Neural cell (in vitro differentiated cells): ENCODE measurements around the gene STARD9. TPM values are rescaled to one million over a fixed set of nuclear protein-coding genes. Genes with fewer than 3 reads are reported as not detected.

Experiments
- H2AFZ ChIP-seq: fragments of 200-600, 300-800 bp; sonication (generic), shearing (Covaris generic); 2 replicates; pipeline ENCODE4 v1.6.0; 2014; ENCODE audit warnings: low read depth, mild to moderate bottlenecking, antibody characterized with exemption, low read length, moderate library complexity
- H3F3A ChIP-seq: fragments of 200-600 bp; shearing (Covaris generic); 2 replicates; pipeline ENCODE4 v1.6.1; 2016; ENCODE audit warnings: mild to moderate bottlenecking, moderate library complexity, mixed read lengths, antibody characterized with exemption, low read length; ENCODE audit not compliant: insufficient read depth, poor library complexity, severe bottlenecking
- H3K27ac ChIP-seq: fragments of 200-600, 300-800 bp; sonication (generic), shearing (Covaris generic); 2 replicates; pipeline ENCODE4 v1.5.1; 2014; ENCODE audit warnings: mild to moderate bottlenecking, low read length, moderate library complexity
- H3K27me3 ChIP-seq: fragments of 300-800, 200-600 bp; sonication (generic), shearing (Covaris generic); 2 replicates; pipeline ENCODE4 v1.6.0; 2014; ENCODE audit warnings: mild to moderate bottlenecking, low read depth, low read length, moderate library complexity; ENCODE audit not compliant: insufficient read depth
- H3K36me3 ChIP-seq: fragments of 300-800, 200-600 bp; sonication (generic), shearing (Covaris generic); 2 replicates; pipeline ENCODE4 v1.5.1; 2014; ENCODE audit warnings: mild to moderate bottlenecking, antibody characterized with exemption, low read length, moderate library complexity; ENCODE audit not compliant: insufficient read depth
- H3K4me2 ChIP-seq: fragments of 300-800, 200-600 bp; sonication (generic), shearing (Covaris generic); 2 replicates; pipeline ENCODE4 v1.6.0; 2014; ENCODE audit warnings: mild to moderate bottlenecking, low read length
- H3K4me3 ChIP-seq: fragments of 300-800, 200-600 bp; sonication (generic), shearing (Covaris generic); 2 replicates; pipeline ENCODE4 v1.5.1; 2014; ENCODE audit warnings: mild to moderate bottlenecking, low read length, moderate library complexity
- H3K79me2 ChIP-seq: fragments of 200-600 bp; shearing (Covaris generic); replicated peaks from 2 replicates; pipeline ENCODE4 v1.6.0; 2014; ENCODE audit warnings: mild to moderate bottlenecking, low read length, moderate library complexity; ENCODE audit not compliant: insufficient read depth
- H3K9ac ChIP-seq: fragments of 300-800, 200-600 bp; sonication (generic), shearing (Covaris generic); 2 replicates; pipeline ENCODE4 v1.6.1; 2016; ENCODE audit warnings: mild to moderate bottlenecking, low read length, mixed read lengths
- H3K9me2 ChIP-seq: fragments of 200-600 bp; shearing (Covaris generic); 2 replicates; pipeline ENCODE4 v1.6.1; 2016; ENCODE audit warnings: mild to moderate bottlenecking, low read length, mixed read lengths; ENCODE audit not compliant: insufficient read depth
- H3K9me3 ChIP-seq: fragments of 200-600, 300-800 bp; sonication (generic), shearing (Covaris generic); 2 replicates; pipeline ENCODE4 v1.6.1; 2016; ENCODE audit warnings: mild to moderate bottlenecking, mixed run types, low read length, moderate library complexity, mixed read lengths
- H4K20me1 ChIP-seq: fragments of 200-600 bp; shearing (Covaris generic); 2 replicates; pipeline ENCODE4 v1.6.1; 2016; ENCODE audit warnings: mild to moderate bottlenecking, mixed run types; ENCODE audit not compliant: insufficient read depth
- CTCF ChIP-seq: fragments of 450-650 bp; IDR thresholded peaks from 2 replicates; pipeline ENCODE4 v1.5.1; 2014; ENCODE audit warnings: antibody characterized with exemption, mild to moderate bottlenecking, moderate library complexity; ENCODE audit not compliant: poor library complexity, severe bottlenecking
- EP300 ChIP-seq: fragments of 450-650 bp; conservative IDR thresholded peaks from 2 replicates; pipeline ENCODE4 v1.6.1; 2014; ENCODE audit warnings: antibody characterized with exemption, mild to moderate bottlenecking, moderate library complexity; ENCODE audit not compliant: poor library complexity, severe bottlenecking
- EZH2 ChIP-seq: fragments of 200-600, 300-800 bp; shearing (Covaris generic), sonication (generic); IDR thresholded peaks from 2 replicates; pipeline ENCODE4 v1.6.1; 2014; ENCODE audit warnings: antibody characterized with exemption, low read length, borderline replicate concordance, mild to moderate bottlenecking; ENCODE audit not compliant: insufficient read depth, poor library complexity, severe bottlenecking
- MXI1 ChIP-seq: fragments of 450-650 bp; conservative IDR thresholded peaks from 2 replicates; pipeline ENCODE4 v1.6.1; 2014; ENCODE audit warnings: antibody characterized with exemption, mild to moderate bottlenecking; ENCODE audit not compliant: poor library complexity, severe bottlenecking
- RAD21 ChIP-seq: fragments of 450-650 bp; conservative IDR thresholded peaks from 2 replicates; pipeline ENCODE4 v1.6.1; 2014; ENCODE audit warnings: antibody characterized with exemption, mild to moderate bottlenecking, moderate library complexity
- REST ChIP-seq: IDR thresholded peaks from 2 replicates; pipeline ENCODE4 v1.6.1; 2012; ENCODE audit warnings: borderline replicate concordance
- SMC3 ChIP-seq: fragments of 450-650 bp; conservative IDR thresholded peaks from 2 replicates; pipeline ENCODE4 v1.6.1; 2014; ENCODE audit warnings: antibody characterized with exemption, mild to moderate bottlenecking, moderate library complexity; ENCODE audit not compliant: poor library complexity
- TAF1 ChIP-seq: IDR thresholded peaks from 2 replicates; pipeline ENCODE4 v1.6.1; 2012; ENCODE audit warnings: low read depth
- polyA plus RNA-seq: library from polyadenylated mRNA; depleted of rRNA; stranded (reverse); fragments of >200 nt; gene quantifications from 2 replicates; pipeline ENCODE4 v1.2.3, GENCODE V29; 2014

Gene STARD9
- polyA plus RNA-seq, 1 donor from 2014 or later: 6.4 TPM

GRCh38 chr15:42611532-42611931 is 36.1 kb downstream of the STARD9 start:
- no peaks in the 10 kb centered on the region for H3K9me2 ChIP-seq

GRCh38 chr15:42612367-42612912 is 37.0 kb downstream of the STARD9 start:
- H3K9me3 ChIP-seq: no peaks in the 10 kb centered on the region
- no peaks in the 10 kb centered on the region for H3F3A ChIP-seq
- no peak overlapping the region for H3K4me2 ChIP-seq
- no peak overlapping the region for H3K27ac ChIP-seq
- no peak overlapping the region for H3K9ac ChIP-seq
- no peak overlapping the region for H3K4me3 ChIP-seq
- no peaks in the 10 kb centered on the region for H3K79me2 ChIP-seq
- TF ChIP-seq EZH2 (no peak), CTCF (no peak), RAD21 (no peak)
- no peaks in the 10 kb centered on the region for H4K20me1 ChIP-seq
- no peaks in the 10 kb centered on the region for H3K36me3 ChIP-seq
- H2AFZ ChIP-seq: no peak overlapping the region
- no peaks in the 10 kb centered on the region for H3K27me3 ChIP-seq
- no peaks in the 10 kb centered on the region for H3K9me2 ChIP-seq

More at GRCh38 chr15:42611532-42611931, 36.1 kb downstream of the STARD9 start:
- Histone ChIP-seq H3K4me3 (no peak overlapping the region), H3F3A (no peaks in the 10 kb centered on the region), H3K27ac (no peak overlapping the region), H2AFZ (no peak overlapping the region), H3K27me3 (no peaks in the 10 kb centered on the region), H4K20me1 (no peaks in the 10 kb centered on the region), H3K9me3 (no peaks in the 10 kb centered on the region), H3K79me2 (no peaks in the 10 kb centered on the region), H3K36me3 (no peaks in the 10 kb centered on the region), H3K9ac (no peak overlapping the region), H3K4me2 (no peak overlapping the region)
- no peak for TF ChIP-seq TAF1
- TF ChIP-seq EP300: no peak
- TF ChIP-seq REST: no peak
- no peak for TF ChIP-seq SMC3
- TF ChIP-seq MXI1: no peak
- no peak for TF ChIP-seq EZH2
- no peak for TF ChIP-seq CTCF
